Esophagus squamous epithelium (tissue), 4 donors: ENCODE data around the gene TUBAL3.

ENCODE experiments used
- CTCF ChIP-seq, 6 experiments: fragments of 450-650 bp in 4 of 6; fragments of 200-600 bp in 2 of 6; sonication (generic) in 2 of 6; IDR thresholded peaks; one replicate each; pipeline ENCODE4 v1.5.1; 2016 to 2019; ENCODE audit warnings: antibody characterized with exemption in 6 of 6, mild to moderate bottlenecking in 4 of 6, moderate library complexity in 4 of 6
- POLR2A ChIP-seq, 4 donors: fragments of 450-650 bp; IDR thresholded peaks; one replicate each; pipeline ENCODE4 v1.6.1; 2017; ENCODE audit warnings: antibody characterized with exemption in 4 of 4, mild to moderate bottlenecking in 4 of 4, moderate library complexity in 3 of 4

GRCh38 chr10:5369362-5370158 is 35.1 kb downstream of the TUBAL3 start:
- TF ChIP-seq CTCF (IDR thresholded peaks at IDR 0.05), result no peak
- TF ChIP-seq POLR2A (IDR thresholded peaks at IDR 0.05), result no peak
